GM19035 (cell line): ENCODE results near the gene THRB.

Experiments
- ATAC-seq: cut with Tn5 transposase; IDR thresholded peaks from one replicate; pipeline ENCODE4 v1.9.1; 2021; ENCODE audit not compliant: unreplicated experiment

Gene THRB

GRCh38 chr3:24195504-24196230, 299.0 kb downstream of the THRB start:
- no peak for ATAC-seq

- no peak for ATAC-seq
These were observed 302.1 kb downstream of the THRB start for GRCh38 chr3:24192469-24193056.

GRCh38 chr3:24191801-24192403, 302.7 kb downstream of the THRB start:
- no peak for ATAC-seq

GRCh38 chr3:24190256-24190655, 304.4 kb downstream of the THRB start:
- no peak for ATAC-seq

GRCh38 chr3:24185738-24186384, 308.8 kb downstream of the THRB start:
- ATAC-seq = peak; percentile 86

GRCh38 chr3:24184528-24185176, 310.0 kb downstream of the THRB start:
- ATAC-seq = no peak

- ATAC-seq = no peak
These were observed 311.9 kb downstream of the THRB start for GRCh38 chr3:24182756-24183155.

GRCh38 chr3:24181256-24181655, 313.4 kb downstream of the THRB start:
- no peak for ATAC-seq

GRCh38 chr3:24180616-24181015, 314.0 kb downstream of the THRB start:
- ATAC-seq = no peak

- ATAC-seq = no peak
These were observed 317.4 kb downstream of the THRB start for GRCh38 chr3:24177201-24177600.

GRCh38 chr3:24174614-24175013, 320.0 kb downstream of the THRB start:
- ATAC-seq = no peak

GRCh38 chr3:24168977-24169376, 325.7 kb downstream of the THRB start:
- ATAC-seq = no peak

- no peak for ATAC-seq
These were observed 327.2 kb downstream of the THRB start for GRCh38 chr3:24167429-24167828.

- no peak for ATAC-seq
These were observed 328.1 kb downstream of the THRB start for GRCh38 chr3:24166515-24166914.

- ATAC-seq = no peak
These were observed 329.1 kb downstream of the THRB start for GRCh38 chr3:24165603-24165982.

- ATAC-seq = no peak
These were observed 329.6 kb downstream of the THRB start for GRCh38 chr3:24164967-24165602.

GRCh38 chr3:24162929-24163328, 331.7 kb downstream of the THRB start:
- no peak for ATAC-seq

GRCh38 chr3:24161841-24162240, 332.8 kb downstream of the THRB start:
- no peak for ATAC-seq

- ATAC-seq = no peak
These were observed 334.1 kb downstream of the THRB start for GRCh38 chr3:24160424-24161095.

- ATAC-seq = no peak
These were observed 335.7 kb downstream of the THRB start for GRCh38 chr3:24158761-24159454.
